Thymus (tissue), 11 donors: ENCODE data around the gene DNAJC1. TPM values are rescaled to one million over a fixed set of nuclear protein-coding genes. Genes with fewer than 3 reads are reported as not detected.

ENCODE experiments used
- DNase-seq, 9 donors: peaks; one replicate each; pipeline ENCODE4 v3.0.0-alpha.2; 2013; ENCODE audit warnings: low spot score in 9 of 9, low read depth in 6 of 9, missing footprints in 1 of 9
- H3K27ac ChIP-seq, 2 donors: one replicate each; pipeline ENCODE4 v1.5.1; 2013; ENCODE audit warnings: control low read depth in 1 of 2, low read depth in 1 of 2, low read length in 1 of 2, mild to moderate bottlenecking in 1 of 2, moderate library complexity in 1 of 2
- H3K27me3 ChIP-seq, 2 donors: one replicate each; pipeline ENCODE4 v1.5.1; 2013; ENCODE audit warnings: low read length in 1 of 2; ENCODE audit not compliant: control insufficient read depth in 2 of 2, insufficient read depth in 1 of 2
- H3K36me3 ChIP-seq, 2 donors: one replicate each; pipeline ENCODE4 v1.5.1; 2013; ENCODE audit warnings: low read length in 1 of 2, mild to moderate bottlenecking in 1 of 2, moderate library complexity in 1 of 2; ENCODE audit not compliant: control insufficient read depth in 2 of 2, insufficient read depth in 2 of 2
- H3K4me1 ChIP-seq, 2 donors: one replicate each; pipeline ENCODE4 v1.5.1; 2013; ENCODE audit warnings: low read length in 2 of 2; ENCODE audit not compliant: control insufficient read depth in 2 of 2, insufficient read depth in 2 of 2
- H3K4me3 ChIP-seq, 2 donors: one replicate each; pipeline ENCODE4 v1.5.1; 2013; ENCODE audit warnings: low read length in 2 of 2, control low read depth in 1 of 2, mild to moderate bottlenecking in 1 of 2
- H3K9me3 ChIP-seq, 2 donors: one replicate each; pipeline ENCODE4 v1.5.1; 2013; ENCODE audit warnings: low read length in 1 of 2, mild to moderate bottlenecking in 1 of 2; ENCODE audit not compliant: control insufficient read depth in 2 of 2, insufficient read depth in 1 of 2
- WGBS: extraction: QIAGEN DNeasy Blood & Tissue Kit; methylation state at CpG from one replicate; pipeline ENCODE4 v1.1.7; 2013; 5-methylcytosine and 5-hydroxymethylcytosine counted together
- polyA plus RNA-seq: library from polyadenylated mRNA; stranded (reverse); fragments of 200-250 nt; gene quantifications from one replicate; pipeline ENCODE4 v1.2.3, GENCODE V29; 2013
- total RNA-seq: library from RNA; stranded (reverse); fragments of 120-200 nt; gene quantifications from one replicate; pipeline ENCODE4 v1.2.4, GENCODE V29; 2013
- donor health status: healthy.

DNAJC1 gene
- total and polyA plus RNA-seq, 2 donors, result 19.9 to 23.2 TPM

DNA sequence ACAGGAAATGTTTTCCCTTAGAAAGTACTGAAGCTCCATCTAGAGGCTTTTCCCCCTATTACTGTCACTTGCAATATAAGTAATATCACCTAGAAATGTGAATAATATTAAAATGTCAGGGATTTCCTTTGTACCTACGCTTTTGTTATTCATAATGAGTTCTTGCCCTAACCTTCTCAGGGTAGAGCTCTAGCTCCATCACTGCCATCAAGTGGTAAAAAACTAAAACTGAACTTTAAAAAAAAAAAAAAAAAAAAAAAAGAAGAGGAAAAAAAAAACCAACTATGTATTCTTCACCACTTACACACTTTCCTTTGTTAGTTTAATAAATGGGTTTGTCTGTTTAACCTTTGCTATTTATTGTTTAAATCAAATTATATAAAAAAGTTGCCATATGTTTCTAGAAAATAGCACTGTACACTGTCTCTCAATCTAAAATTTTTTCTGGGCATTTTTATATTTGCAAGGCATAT, 49.9 kb downstream of the DNAJC1 start:
- no peaks in the 10 kb centered on the region for H3K4me1 ChIP-seq
- H3K4me3 ChIP-seq, result no peak overlapping the region
- H3K36me3 ChIP-seq, result no peaks in the 10 kb centered on the region
- no peaks in the 10 kb centered on the region for H3K27me3 ChIP-seq
- H3K27ac ChIP-seq, result no peak overlapping the region
- peak in 6 of 9 donors; percentile 2 to 54 (median 10) for DNase-seq
- WGBS, result 8% methylated on average over 1 of the region's 1 CpG
- no peaks in the 10 kb centered on the region for H3K9me3 ChIP-seq

DNA sequence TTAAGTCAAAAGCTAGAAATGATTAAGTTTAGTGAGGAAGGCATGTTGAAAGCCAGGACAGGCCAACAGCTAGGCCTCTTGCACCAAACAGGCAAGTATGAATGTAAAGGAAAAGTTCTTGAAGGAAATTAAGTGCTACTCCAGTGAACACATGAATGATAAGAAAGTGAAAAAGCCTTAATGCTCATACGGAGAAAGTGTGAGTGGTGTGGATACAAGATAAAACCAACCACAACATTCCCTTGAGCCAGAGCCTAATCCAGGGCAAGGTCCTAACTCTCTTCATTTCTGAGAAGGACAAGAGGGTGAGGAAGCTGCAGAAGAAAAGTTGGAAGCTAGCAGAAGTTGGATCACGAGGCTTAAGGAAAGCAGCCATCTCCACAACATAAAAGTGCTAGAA, 53.0 kb downstream of the DNAJC1 start:
- 94% methylated on average over 2 of the region's 2 CpGs for WGBS
- no peak overlapping the region for H3K27ac ChIP-seq

DNA sequence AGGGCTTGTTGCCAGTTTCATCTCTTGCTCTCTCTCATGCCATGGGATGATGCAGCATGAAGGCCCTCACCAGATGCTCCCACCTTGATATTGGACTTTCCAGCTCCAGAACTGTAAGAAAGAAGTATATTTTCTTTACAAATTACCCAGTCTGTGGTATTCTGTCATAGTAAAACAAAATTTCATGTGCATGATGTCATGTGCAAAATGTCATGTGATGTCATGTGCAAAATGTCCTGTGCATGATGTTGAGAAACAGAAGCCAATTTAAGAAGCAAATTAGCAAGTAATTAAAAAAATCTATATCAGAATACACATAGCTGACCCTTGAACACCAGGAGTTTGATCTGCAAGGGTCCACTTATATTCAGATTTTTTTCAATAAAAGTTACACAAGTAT, 56.6 kb downstream of the DNAJC1 start:
- Histone ChIP-seq H3K4me3 (no peak overlapping the region), H3K27me3 (no peaks in the 10 kb centered on the region), H3K4me1 (no peaks in the 10 kb centered on the region), H3K36me3 (no peaks in the 10 kb centered on the region), H3K27ac (no peak overlapping the region), H3K9me3 (no peaks in the 10 kb centered on the region)
- no peak for DNase-seq

More for the DNA sequence above, 53.0 kb downstream of the DNAJC1 start:
- H3K4me1 ChIP-seq, result no peaks in the 10 kb centered on the region
- no peak overlapping the region for H3K4me3 ChIP-seq
- H3K27me3 ChIP-seq, result no peaks in the 10 kb centered on the region
- DNase-seq, result no peak
- H3K9me3 ChIP-seq, result no peaks in the 10 kb centered on the region
- no peaks in the 10 kb centered on the region for H3K36me3 ChIP-seq

DNA sequence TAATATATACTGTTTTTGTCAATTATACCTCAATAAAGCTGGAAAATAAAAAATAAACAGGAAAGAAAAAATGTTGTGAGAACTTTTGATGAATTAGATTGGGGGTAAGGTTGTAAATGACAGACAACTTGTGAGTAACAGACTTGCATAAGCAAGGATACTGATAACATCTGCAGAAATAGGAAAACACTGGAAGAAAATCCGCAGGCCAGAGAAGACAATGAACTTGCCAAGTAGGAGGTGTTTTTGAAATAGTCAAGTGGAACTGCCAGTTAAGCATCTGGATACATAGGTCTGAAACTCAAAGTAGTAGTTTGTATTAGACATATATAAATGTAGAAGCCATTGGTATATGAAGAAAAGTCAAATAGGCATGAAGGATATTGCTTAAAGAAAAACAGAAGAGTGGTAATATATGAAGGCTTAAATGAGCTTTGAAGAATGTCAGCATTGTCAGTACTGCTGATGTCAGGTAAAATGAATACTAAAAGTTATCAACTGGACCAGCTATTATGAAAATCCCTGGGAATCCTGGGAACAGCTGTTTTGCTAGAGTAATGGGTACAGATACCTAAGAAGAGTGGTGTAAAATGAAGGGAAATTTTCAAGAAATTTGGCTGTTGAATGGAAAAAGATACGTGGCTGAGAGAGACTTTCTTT, 58.7 kb downstream of the DNAJC1 start:
- Histone ChIP-seq H3K27ac (no peak overlapping the region), H3K4me1 (no peaks in the 10 kb centered on the region), H3K27me3 (no peaks in the 10 kb centered on the region), H3K36me3 (no peaks in the 10 kb centered on the region), H3K4me3 (no peak overlapping the region), H3K9me3 (no peaks in the 10 kb centered on the region)
- 93% methylated on average over 2 of the region's 2 CpGs for WGBS
- DNase-seq, result no peak

DNA sequence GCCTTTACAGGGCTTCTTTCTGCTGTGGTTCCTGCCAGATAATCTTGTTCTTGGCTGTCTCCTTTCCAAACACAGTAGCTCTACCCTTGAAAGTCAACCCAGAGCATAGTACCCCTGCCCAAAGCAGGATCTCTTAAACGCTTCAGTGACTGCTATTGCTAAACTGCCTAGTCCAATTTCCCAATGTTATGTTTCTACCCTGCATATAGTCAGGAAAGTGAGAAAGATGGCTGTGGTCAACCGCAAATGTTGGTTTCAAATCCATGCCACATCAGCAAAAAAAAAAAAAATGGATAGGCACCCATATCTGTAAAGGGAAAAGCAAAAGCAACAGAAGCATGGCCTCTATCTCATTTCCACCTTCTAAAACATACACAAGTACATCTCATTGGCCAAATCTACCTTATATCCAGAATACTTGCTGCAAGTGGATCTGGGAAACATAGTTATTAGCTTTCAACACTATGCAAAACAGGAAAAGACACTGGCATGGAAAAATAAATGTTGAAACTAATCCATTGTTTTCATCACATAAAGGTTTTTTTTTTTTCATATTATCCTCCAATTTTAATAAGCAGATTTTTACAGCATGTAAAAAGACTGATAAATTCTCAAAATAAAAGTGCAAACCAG, 59.8 kb downstream of the DNAJC1 start:
- Histone ChIP-seq H3K4me3 (no peak overlapping the region), H3K36me3 (no peaks in the 10 kb centered on the region), H3K27me3 (no peaks in the 10 kb centered on the region), H3K9me3 (no peaks in the 10 kb centered on the region), H3K27ac (no peak overlapping the region), H3K4me1 (no peaks in the 10 kb centered on the region)
- DNase-seq, result no peak
- 77% methylated on average over 2 of the region's 2 CpGs for WGBS

DNA sequence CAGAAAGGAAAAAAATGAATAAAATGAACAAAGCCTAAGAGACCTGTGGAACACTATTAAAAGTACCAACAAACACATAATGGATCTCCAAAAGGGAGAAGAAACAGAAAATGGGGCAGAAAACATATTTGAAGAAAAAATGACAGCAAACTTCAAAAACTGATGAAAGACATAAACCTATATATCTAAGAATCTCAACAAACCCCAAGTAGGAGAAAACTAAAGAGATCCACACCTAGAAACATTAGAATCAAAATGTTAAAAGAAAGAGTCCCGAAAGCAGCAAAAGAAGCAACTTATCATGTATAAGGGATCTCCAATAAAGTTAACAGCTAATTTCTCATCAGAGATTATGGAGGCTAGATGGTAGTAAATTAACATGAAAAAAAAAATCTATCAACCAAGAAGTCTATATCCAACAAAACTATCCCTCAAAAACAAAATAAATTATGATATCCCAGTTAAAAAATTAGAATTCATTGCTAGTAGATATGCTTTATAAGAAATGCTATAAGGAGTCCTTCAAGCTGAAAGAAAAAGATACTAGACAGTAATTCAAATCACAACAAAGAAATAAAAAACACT, 68.0 kb downstream of the DNAJC1 start:
- WGBS, result 100% methylated on average over 1 of the region's 1 CpG
- H3K9me3 ChIP-seq, result no peaks in the 10 kb centered on the region
- DNase-seq, result no peak
- no peaks in the 10 kb centered on the region for H3K27me3 ChIP-seq
- no peaks in the 10 kb centered on the region for H3K4me1 ChIP-seq
- no peak overlapping the region for H3K4me3 ChIP-seq
- no peak overlapping the region for H3K27ac ChIP-seq
- H3K36me3 ChIP-seq, result no peaks in the 10 kb centered on the region

DNA sequence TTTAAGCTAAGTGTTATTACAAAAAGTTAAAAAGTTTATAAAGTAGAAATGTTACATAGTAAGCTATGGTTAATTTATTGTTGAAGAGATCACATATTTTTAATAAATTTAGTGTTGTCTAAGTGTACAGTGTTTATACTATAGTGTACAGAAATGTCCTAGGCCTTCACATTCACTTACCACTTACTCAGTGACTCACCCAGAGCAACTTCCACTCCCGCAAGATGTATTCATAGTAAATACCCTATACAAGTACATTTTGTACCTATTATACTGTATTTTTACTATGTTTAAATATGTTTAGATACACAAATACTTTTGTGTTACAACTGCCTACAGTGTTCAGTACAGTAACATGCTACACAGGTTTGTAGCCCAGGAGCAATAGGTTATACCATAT, 69.2 kb downstream of the DNAJC1 start:
- no peaks in the 10 kb centered on the region for H3K36me3 ChIP-seq
- H3K27ac ChIP-seq, result no peak overlapping the region
- H3K4me1 ChIP-seq, result no peaks in the 10 kb centered on the region
- H3K4me3 ChIP-seq, result no peak overlapping the region
- DNase-seq, result no peak
- H3K27me3 ChIP-seq, result no peaks in the 10 kb centered on the region
- 99% methylated on average over 1 of the region's 1 CpG for WGBS
- H3K9me3 ChIP-seq, result no peaks in the 10 kb centered on the region

DNA sequence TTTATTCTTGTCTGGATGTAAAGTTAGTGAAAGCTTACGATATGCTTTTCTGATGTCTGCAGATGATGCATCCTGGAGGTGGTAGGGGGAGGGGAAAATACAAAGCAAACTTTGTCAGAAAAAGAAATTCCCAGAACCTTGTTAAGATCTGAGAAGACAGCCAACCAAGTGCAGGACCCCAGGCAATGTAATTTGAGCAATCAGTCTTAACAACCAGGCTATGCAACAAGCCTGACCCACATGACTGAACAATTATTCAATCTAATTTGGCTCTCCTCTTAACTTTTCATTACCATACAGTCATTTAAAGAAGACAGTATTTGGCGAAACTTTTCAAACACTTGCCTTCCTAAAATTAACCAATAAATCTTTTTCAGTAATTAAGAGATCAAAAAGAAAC, 74.5 kb downstream of the DNAJC1 start:
- no peaks in the 10 kb centered on the region for H3K27me3 ChIP-seq
- no peak overlapping the region for H3K4me3 ChIP-seq
- no peak for DNase-seq
- no peak overlapping the region for H3K27ac ChIP-seq
- H3K36me3 ChIP-seq, result no peaks in the 10 kb centered on the region
- no peaks in the 10 kb centered on the region for H3K9me3 ChIP-seq
- 97% methylated on average over 2 of the region's 2 CpGs for WGBS
- H3K4me1 ChIP-seq, result no peaks in the 10 kb centered on the region

DNA sequence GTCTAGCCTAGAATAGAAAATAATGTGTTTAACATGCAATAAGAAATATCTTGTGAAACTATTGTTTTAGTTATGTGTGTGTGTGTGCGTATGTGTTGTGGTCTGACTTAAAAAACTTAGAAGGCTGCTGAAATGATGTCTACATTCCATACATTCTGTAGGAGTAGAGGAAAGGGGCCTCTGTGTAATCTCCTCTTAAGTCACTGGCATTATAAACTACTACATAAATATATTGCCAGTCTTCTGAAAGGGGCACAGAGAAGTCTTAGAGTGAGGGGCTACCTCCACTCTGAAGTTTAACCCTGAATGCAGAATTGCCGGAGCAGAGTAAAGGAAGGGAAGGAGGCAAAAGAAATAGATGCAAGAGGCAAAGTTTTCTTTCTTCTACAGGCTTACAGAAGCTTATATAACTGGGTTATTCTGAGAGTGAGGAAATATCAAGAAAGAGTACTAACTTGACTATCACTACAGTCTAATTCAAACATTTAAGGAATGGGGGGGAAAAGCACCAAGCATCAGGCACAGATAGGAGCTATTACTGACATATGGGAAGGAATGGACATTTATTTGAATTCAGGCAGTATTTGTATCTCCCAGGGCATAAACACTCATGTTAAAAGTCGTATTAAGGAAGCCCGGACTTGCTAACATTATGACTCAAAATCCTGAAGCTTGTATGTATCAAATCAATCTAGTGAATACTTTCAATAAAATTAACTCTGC, 75.7 kb downstream of the DNAJC1 start:
- Histone ChIP-seq H3K4me1 (no peaks in the 10 kb centered on the region), H3K9me3 (no peaks in the 10 kb centered on the region), H3K36me3 (no peaks in the 10 kb centered on the region), H3K27me3 (no peaks in the 10 kb centered on the region), H3K27ac (no peak overlapping the region), H3K4me3 (no peak overlapping the region)
- DNase-seq, result no peak
- 97% methylated on average over 4 of the region's 4 CpGs for WGBS
